ENCODE measurements around the gene THSD7A.

Gene THSD7A

DNA sequence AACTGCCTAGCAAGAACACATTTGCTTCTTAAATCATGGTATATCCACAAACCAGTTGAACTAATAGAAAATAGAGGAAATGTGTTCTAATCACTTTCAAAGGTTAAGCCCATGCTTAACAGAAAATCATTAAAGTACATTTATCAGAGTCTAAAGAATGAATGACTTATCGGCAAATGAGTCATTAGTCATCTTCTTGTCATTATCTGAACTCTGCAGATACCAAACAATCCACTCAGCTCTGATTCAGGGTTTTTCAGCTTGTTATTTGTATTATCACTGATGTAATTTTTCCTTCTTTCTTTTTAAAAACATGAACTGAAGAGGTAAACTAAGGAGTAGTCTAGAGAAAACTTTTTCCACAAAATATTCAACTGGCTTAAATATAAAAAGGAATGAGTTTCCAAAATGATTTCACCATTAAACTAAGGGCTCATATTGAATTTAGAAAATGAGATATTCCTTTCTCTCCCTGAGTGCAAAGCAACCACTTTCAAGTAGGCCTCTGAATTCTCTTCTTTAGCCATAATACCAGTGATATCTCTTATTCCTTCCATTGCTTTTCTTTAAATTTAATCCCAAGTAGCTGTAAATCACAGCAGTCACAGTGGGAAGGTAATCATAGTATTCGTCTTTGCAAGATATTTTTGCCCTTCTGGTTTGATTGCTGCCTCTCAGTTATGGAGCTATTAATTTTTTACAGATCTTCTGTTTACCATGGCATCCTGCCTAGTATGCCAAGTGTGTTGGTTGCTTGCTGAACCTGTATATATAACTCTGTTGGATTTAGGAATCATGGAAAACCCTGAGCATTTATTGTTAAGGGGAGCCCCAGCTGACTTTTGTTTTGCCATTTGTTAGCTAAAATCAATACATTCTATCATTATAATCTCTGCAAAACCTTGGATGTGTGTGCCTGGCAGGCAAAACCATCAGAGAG lies 125.1 kb downstream of the THSD7A start:
- DNase-seq (ENCODE audit: low spot score): no peak

DNA sequence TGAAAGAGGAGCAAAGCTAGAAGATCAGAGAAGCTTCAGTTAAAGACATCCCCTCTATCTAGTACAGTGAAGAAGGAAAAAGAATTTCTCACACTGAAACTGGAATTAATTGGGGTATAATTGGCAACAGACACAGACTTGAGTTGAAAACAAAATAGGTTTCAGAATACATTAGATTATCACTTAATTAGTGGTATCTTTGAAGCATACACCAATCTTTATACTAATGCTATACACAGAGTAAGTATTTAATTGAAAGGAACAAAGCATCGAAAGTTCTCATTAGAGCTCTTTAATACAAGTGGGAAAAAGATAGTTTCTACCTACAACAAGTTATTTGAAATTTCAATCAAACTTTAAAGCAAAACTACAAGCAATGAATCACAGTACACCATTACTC lies 128.2 kb downstream of the THSD7A start:
- DNase-seq (ENCODE audit: low spot score): no peak

DNA sequence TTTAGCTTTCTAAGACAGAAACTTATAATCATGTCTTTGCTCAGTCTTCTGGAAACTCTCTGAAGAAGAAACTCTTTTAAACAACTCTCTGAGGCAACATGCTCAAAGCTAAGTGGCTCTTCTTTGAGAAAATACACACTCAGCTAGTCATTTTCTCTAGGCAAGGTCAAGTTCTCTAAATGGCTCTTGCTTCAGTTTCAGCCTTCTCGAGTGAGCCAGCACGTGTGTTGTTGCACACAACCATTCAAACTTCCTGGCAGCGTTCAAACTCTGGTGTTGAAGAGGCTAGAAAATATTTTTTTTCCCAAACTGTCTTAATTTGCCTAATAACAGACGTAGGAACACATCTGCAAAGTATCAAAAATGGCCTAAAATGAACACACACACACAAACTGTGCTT lies 129.1 kb downstream of the THSD7A start:
- DNase-seq (ENCODE audit: low spot score): no peak

DNA sequence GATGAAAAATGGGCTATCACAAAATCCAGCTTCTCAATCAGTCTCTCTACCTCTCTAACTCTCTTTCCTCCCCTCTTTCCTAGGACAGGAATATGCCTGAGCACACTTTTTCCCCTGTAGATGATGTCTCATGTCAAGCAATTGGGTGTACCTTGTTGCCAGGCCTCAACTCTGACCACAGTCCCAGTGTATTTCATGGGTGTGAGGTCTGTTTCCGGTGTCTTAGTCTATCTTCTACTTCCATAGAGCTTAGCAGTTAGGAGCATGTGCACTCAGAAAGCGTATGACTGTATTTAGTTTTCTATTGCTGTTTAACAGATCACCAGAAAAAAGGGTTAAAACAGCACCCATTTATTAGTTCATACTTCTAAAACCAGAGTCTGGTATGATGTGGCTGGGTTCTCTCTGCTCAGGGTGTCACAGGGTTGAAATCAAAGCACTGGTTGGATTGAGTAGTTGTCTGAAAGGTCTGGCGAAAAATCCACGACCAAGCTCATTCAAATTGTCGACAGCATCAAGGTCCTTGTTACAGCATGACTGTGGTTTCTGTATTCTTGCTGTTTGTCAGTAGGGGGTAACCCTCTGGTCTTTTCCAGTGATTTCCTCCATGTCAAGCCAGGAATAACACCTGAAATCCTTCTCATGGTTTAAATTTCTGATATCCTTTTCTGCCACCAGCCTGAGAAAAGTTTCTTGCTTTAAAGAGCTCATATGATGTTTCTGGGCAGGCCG lies 130.0 kb downstream of the THSD7A start:
- DNase-seq (ENCODE audit: low spot score): no peak

DNA sequence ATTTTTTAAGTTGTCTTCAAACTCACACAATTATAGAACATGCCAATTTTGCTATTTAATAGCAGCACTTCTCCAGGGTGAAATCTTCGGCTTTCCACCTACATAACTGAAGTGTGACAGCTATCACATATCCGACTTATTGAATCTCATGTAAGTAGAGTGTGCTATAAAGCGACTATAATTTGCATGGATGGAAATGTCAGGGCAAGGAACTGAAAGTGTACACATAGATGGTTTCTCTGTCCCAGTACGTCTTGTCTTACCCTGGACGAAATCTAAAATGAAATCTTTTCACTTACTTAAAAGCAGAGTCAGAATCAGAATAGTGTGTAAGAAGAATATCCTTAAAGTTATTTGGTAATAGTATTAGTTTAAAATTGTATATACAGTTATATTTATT lies 132.3 kb downstream of the THSD7A start:
- DNase-seq (ENCODE audit: low spot score): no peak

DNA sequence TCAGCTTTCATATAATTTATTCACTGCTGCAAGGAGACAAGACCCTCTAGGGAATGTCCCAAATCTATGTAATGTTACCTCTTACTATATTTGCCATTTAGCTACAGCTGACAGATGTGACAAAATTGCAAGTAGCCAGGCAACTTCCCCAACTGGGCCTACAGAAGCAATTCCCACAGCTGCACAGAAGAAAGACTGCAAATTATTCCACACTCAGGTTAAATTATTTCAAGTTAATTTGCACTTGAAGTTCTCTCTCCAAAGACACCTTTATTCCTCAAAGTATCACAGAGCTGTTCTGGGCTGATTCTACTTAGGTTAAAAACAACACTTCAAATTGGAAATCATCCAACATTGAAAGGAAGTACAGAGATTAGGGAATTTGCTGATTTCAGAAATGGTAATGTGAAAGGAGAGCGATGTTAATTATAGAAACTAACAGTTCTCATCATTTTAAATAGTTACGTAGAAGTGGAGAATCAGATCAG lies 133.6 kb downstream of the THSD7A start:
- no peak for DNase-seq (ENCODE audit: low spot score)

DNA sequence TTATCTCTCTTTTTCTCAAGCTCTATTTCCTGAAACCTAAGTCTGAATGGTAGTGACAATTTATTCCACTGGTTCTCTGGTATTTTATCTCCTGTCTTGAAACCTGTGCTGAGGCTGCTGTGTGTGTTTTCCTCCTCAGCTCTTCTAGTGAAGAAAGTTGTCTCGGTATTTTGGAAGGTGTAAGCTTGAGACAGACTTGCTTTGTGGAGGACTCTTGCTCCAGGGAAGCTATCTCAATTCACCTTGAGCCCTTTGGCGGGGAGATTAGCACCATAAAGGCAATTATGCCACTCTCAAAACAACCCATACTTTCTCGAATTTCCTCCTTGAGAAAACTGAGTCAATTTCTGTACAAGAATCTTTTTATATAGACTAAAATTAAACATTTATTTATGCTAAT lies 141.6 kb downstream of the THSD7A start:
- DNase-seq (ENCODE audit: low spot score): no peak

DNA sequence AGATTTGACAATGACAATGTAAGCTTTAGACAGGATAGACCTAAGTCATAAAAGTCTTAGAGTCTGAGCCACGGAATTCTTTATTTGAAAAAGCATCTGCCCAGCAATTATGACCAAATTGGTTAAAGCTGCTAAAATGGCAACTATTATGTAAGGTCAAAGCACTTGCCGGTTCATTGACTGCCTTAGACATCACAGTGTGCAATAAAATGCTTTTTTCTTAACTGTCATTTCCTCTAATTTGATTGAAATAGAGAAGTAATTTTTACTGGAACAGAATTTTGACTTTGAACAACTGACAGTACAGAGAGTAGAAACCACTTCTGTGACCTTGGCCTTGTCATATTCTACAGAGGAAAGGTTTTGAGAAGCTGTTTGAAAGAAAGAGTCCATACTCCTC lies 142.9 kb downstream of the THSD7A start:
- no peak for DNase-seq (ENCODE audit: low spot score)

DNA sequence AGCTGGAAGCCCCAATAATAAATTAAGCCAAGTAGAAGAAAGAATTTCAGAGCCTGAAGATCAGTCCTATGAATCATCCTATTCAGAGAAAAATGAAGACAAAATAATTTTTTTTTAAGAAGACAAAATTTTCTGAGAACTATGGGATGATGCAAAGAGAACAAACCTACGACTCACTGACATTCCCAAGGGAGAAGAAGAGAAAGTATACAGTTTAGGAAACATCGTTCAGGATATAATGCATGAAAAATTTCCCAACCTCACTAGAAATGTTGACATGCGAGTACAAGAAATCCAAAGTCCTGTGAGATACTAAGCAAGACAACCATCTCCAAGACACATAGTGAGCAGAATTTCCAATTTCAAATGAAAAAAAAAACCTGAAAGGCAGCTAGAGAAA lies 150.5 kb downstream of the THSD7A start:
- no peak for DNase-seq (ENCODE audit: low spot score)

DNA sequence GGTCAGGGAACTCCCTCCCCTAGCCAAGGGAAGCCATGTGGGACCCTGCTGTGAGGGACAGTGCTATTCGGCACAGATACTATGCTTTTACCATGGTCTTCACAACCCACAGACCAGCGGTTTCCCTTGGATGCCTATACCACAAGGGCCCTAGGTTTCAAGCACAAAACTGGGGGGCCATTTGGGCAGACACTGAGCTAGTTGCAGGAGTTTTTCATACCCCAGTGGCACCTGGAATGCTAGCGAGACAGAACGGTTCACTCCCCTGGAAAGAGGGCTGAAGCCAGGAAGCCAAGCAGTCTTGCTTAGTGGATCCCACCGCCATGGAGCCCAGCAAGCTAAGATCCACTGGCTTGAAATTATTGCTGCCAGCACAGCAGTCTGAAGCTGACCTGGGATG lies 156.8 kb downstream of the THSD7A start:
- no peak for DNase-seq (ENCODE audit: low spot score)

DNA sequence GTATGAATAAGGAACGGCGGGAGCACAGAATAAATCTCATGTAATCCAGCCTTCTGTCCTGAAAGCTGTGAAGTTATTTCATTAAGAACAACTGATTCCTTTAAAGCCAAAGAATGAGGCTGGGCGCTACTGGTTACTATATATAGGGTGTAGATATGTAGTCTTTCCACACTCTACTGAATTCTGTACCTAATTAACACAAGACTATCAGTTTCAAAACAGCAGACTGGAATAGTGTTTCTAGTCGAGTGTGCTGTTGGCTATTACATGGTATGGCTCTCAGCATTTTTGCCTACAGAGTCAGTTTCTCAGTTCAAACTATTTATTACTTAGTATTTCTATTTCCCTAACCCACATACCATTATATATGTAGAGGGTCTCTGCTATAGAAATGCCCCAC lies 163.3 kb downstream of the THSD7A start:
- no peak for DNase-seq (ENCODE audit: low spot score)

DNA sequence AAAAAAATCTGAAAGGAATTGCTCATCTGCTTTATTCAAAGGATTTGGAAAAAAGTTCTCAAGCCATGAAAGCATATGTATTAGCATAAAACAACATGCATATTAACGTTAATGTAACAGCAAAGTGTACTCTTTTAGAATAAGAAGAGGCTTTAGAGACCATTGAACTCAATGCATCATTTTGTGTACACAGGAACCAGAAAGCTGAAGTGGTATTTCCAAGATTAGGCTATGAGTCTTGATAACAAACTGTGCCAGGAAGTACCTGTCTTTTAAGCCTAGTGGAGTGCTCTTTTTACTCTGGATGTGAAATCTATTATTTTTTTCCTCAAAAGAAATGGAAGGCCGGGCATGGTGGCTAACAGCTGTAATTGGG lies 164.2 kb downstream of the THSD7A start:
- no peak for DNase-seq (ENCODE audit: low spot score)

DNA sequence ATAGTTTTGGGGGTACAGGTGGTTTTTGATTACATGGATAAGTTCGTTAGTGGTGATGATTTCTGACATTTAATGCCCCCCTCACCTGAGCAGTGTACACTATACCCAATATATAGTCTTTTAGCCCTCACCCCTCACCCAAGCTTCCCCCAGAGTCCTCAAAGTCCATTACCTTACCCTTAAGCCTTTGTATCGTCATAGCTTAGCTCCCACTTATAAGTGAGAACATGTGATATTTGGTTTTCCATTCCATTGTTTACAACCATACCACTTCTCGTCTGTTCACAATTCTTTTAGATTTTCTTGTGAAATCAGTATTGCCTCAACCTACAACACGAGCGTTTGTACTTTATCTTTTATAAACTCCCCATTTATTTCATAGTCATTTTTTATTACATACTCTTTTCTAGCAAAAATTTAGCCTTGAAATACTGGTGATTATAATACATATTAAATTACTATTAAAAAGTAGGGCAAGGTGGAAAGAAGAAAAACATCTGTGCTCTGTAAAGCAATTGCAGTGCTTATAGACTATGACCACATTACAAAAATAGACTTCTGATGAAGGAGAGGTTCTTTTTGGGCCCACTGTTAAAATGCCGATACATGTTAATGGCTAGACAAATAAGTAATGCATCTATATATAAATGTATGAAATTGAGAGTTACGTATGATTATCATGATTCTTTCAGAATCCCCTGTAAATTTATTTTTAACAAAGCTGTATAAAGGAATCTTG lies 164.8 kb downstream of the THSD7A start:
- no peak for DNase-seq (ENCODE audit: low spot score)

DNA sequence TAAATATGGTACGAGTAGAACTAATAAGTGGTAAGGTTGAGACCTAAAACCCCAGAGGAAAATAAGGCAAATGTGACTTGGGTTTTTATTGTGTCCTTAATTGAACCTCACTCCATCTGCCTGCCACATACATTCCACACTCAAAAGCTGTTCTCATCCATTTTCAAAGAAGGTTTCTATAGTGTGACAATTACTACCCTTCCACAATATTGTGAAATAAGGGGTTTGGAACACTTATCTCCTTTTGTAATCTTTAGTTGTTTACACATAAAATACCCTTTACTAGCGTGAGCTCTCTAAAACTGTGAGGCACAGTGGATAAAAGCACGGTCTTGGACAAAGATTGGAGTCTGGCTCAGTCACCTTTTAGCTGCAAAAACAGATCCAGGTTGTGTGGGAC lies 166.6 kb downstream of the THSD7A start:
- DNase-seq (ENCODE audit: low spot score): no peak

DNA sequence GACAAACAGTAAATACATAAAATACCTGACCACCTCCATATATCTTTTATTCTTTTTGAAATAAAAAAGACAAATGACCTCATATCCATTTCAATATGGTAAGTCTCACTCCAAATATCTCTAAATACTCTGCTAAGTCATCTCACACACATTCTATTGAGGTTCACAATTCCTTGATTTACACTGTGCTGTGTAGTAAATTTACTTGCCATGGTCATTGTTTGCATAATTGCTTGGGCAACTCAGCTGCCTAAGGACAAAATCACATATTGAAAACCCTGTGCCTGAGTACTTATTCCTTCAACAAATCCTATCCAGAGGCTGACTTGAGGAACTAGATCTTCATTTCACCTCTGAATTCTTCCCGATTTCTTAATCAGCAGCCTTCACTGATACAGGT lies 176.4 kb downstream of the THSD7A start:
- no peak for DNase-seq (ENCODE audit: low spot score)

DNA sequence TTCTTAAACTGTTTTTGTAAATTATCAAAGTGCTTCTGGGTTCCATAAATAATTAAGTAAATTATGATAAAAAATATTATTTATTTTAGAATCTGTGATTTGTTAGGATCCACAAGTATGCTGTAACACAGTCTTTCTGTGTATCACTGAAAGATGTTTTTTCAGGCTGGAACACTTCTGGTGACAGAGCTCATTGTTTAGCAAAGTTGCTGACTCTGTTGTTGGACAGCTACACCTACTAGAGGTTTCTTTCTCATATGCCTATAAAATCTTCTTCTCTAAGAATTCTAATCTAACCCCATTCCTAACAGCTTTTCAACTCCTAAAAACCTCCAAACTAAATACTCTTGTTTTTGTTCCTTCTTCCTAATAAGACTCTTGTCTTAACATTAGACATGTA lies 176.8 kb downstream of the THSD7A start:
- no peak for DNase-seq (ENCODE audit: low spot score)

DNA sequence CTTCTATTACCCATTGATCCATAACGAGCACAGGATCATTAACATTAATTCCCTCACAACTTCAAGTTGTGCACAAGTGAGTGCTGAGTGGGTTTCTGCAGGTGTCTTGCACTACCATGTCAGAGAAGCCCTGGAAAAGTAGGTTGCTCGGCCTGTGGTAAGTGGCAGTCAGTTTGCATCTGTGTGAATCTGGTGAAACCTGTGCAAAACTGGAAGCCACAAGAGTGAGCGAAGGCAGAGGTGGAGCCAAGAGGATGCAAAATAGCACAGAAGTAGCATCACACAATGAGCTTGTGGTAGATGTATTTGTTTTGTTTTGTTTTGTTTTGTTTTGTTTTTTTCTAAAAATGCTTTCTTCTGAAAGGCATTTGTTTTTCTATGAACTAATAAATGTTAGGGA lies 181.5 kb downstream of the THSD7A start:
- no peak for DNase-seq (ENCODE audit: low spot score)

DNA sequence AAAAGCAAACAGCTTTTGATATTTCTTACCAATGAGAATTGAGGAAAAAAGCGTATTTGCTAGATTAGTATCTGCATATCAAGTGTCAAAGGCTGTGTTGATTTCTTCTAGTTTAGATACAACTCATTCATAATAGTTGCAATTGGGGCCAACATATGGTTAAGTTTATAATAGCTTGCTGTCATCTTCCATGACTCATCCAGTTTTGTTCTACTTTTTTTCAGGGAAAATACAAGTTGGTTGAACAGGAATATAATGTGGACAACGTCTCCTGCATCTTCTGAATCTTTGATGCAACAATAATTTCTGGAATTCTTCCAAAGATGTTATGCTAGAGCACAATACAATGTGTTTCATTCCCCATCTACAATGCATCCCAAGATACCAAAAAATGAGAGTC lies 182.0 kb downstream of the THSD7A start:
- DNase-seq (ENCODE audit: low spot score): no peak

DNA sequence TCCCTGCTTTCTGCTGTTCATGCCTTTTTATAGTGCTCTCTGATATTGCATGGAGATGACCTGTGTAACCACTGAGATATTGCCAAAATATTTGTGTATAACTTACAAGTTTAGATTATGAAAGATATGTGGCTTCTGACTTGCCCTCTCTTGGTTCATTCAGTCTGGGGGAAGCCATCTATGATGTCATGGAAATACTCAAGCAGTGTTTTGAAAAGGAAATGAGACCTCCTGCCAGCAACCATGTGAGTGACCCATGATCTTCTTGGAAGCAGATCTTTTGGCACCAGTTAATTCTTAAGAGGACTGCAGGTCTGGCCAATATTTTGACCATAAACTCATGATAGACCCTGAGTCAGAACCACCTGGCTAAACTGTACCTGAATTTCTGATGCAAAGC lies 183.0 kb downstream of the THSD7A start:
- DNase-seq (ENCODE audit: low spot score): no peak

DNA sequence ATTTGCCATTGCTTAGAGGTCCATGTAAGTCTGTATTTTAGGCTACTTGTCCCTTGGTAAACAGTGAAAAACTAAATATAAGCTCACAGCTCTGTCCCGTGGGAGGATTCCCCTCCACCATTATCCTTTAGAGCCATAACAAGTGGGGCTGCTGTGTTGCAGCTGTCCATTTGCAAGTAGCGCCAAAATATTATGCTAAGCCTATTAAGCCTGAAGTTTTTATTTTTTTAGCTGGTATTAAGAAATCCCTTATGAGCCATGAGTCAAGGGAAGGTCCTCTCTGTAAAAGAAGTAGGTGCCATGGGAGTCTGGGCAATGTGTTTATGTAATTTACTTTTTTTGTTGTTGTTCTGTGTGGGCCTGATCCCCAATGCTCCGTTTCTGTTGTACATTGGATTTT lies 183.9 kb downstream of the THSD7A start:
- no peak for DNase-seq (ENCODE audit: low spot score)

DNA sequence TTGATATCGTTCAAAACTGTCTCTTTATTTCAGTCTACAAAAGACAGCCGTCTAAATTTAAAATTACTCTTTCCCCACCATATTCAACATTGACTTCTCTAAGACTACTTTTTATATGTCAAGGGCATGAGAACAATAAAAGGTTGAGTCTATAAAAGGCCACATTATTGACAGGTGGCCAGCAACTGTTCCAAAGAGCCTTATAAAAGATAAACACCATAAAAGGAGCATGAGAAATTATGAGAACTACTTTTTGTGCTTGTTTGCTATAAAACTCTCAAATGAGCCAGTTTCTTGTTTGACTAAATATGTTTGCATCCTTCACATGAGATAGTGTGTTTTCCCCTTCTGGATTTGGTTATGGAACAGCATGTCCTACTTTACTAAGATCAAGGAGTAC lies 189.2 kb downstream of the THSD7A start:
- no peak for DNase-seq (ENCODE audit: low spot score)

DNA sequence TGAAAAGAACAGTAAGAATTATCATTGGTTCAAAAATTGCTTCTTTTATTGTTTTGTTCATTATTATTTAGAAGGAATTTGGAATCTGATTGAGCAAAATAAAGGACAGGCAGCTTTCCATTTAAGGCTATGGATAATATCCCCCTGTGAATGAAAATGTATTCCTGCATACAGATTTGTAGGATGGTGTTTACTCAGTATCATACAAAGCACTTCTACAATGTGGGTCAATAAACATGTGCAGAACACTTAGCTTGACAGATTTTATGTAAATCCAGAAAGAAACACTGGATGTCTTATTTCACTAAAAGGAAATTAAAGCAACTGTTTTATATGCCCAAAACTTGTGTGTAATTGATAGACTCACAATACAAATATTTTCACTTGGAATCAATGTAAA lies 189.7 kb downstream of the THSD7A start:
- DNase-seq (ENCODE audit: low spot score): no peak

Measured in CD4-positive, alpha-beta T cell treated with Interleukin-6 at 100 ng/mL for 8 hours (primary cell).